ENCODE measurements around the gene TPCN2. TPM values are rescaled to one million over a fixed set of nuclear protein-coding genes. Genes with fewer than 3 reads are reported as not detected.

TPCN2 gene
- total and polyA plus RNA-seq, 2 experiments from 2014 or later = 39.4 to 42.2 TPM

GRCh38 chr11:69008737-69009440 lies 39.8 kb upstream of the TPCN2 start:
- Histone ChIP-seq H3K4me3 (no peak overlapping the region), H3K4me1 (ENCODE audit: low read depth) (peaks cover 45% of the 10 kb centered on the region), H3K36me3 (no peaks in the 10 kb centered on the region), H3K27ac (no peak overlapping the region), H3K27me3 (no peaks in the 10 kb centered on the region), H3K9me3 (ENCODE audit: low read depth) (no peaks in the 10 kb centered on the region)
- no peak for TF ChIP-seq CTCF (IDR thresholded peaks at IDR 0.05; ENCODE audit: low read depth, low read length)
- peak in 1 of 2 donors; percentile 95 for DNase-seq (ENCODE audit: low read depth in 1 of 2, low spot score in 1 of 2)

- no peak for TF ChIP-seq CTCF (IDR thresholded peaks at IDR 0.05; ENCODE audit: low read depth, low read length)
- DNase-seq (ENCODE audit: low read depth in 1 of 2, low spot score in 1 of 2) = no peak
- Histone ChIP-seq H3K4me3 (no peak overlapping the region), H3K9me3 (ENCODE audit: low read depth) (no peaks in the 10 kb centered on the region), H3K36me3 (no peaks in the 10 kb centered on the region), H3K4me1 (ENCODE audit: low read depth) (peaks cover 53% of the 10 kb centered on the region), H3K27me3 (no peaks in the 10 kb centered on the region), H3K27ac (peak overlapping the region; percentile 70)
Observed at GRCh38 chr11:69009441-69010211, 39.1 kb upstream of the TPCN2 start.

- H3K4me3 ChIP-seq = no peak overlapping the region
- H3K4me1 ChIP-seq (ENCODE audit: low read depth) = peaks cover 59% of the 10 kb centered on the region
- H3K36me3 ChIP-seq = no peaks in the 10 kb centered on the region
- no peaks in the 10 kb centered on the region for H3K27me3 ChIP-seq
- H3K9me3 ChIP-seq (ENCODE audit: low read depth) = no peaks in the 10 kb centered on the region
- no peak for DNase-seq (ENCODE audit: low read depth in 1 of 2, low spot score in 1 of 2)
- no peak for TF ChIP-seq CTCF (IDR thresholded peaks at IDR 0.05; ENCODE audit: low read depth, low read length)
- peak overlapping the region; percentile 70 for H3K27ac ChIP-seq
Observed at GRCh38 chr11:69010361-69010891, 38.3 kb upstream of the TPCN2 start.

GRCh38 chr11:69010964-69011623 lies 37.6 kb upstream of the TPCN2 start:
- TF ChIP-seq CTCF (IDR thresholded peaks at IDR 0.05; ENCODE audit: low read depth, low read length) = no peak
- Histone ChIP-seq H3K9me3 (ENCODE audit: low read depth) (no peaks in the 10 kb centered on the region), H3K27me3 (no peaks in the 10 kb centered on the region), H3K4me1 (ENCODE audit: low read depth) (peaks cover 59% of the 10 kb centered on the region), H3K36me3 (no peaks in the 10 kb centered on the region), H3K27ac (peak overlapping the region; percentile 70), H3K4me3 (no peak overlapping the region)
- peak; percentile 88 to 93 for DNase-seq (ENCODE audit: low read depth in 1 of 2, low spot score in 1 of 2)

GRCh38 chr11:69011624-69012091 lies 37.1 kb upstream of the TPCN2 start:
- TF ChIP-seq CTCF (IDR thresholded peaks at IDR 0.05; ENCODE audit: low read depth, low read length) = no peak
- no peaks in the 10 kb centered on the region for H3K27me3 ChIP-seq
- H3K4me1 ChIP-seq (ENCODE audit: low read depth) = peaks cover 59% of the 10 kb centered on the region
- H3K36me3 ChIP-seq = no peaks in the 10 kb centered on the region
- H3K27ac ChIP-seq = peak overlapping the region; percentile 35
- no peak overlapping the region for H3K4me3 ChIP-seq
- H3K9me3 ChIP-seq (ENCODE audit: low read depth) = no peaks in the 10 kb centered on the region
- DNase-seq (ENCODE audit: low read depth in 1 of 2, low spot score in 1 of 2) = no peak

All from cardiac muscle cell (in vitro differentiated cells and primary cell).